Stimulated activated CD8-positive, alpha-beta memory T cell treated with anti-CD3 and anti-CD28 coated beads, Interleukin-4, amount 100 ng/mL, for 24 hours (primary cell): Measurements from ENCODE around the gene TSPAN9.

Experiments used
- DNase-seq: peaks from one replicate; pipeline ENCODE4 v3.0.0-alpha.2; 2020; ENCODE audit warnings: low read depth

Gene TSPAN9

GRCh38 chr12:3189282-3189681 lies 112.1 kb downstream of the TSPAN9 start:
- DNase-seq, result no peak

- no peak for DNase-seq
These were observed 112.9 kb downstream of the TSPAN9 start for GRCh38 chr12:3190101-3190500.

- DNase-seq, result no peak
These were observed 114.3 kb downstream of the TSPAN9 start for GRCh38 chr12:3191450-3191849.

- DNase-seq, result no peak
These were observed 115.0 kb downstream of the TSPAN9 start for GRCh38 chr12:3192221-3192620.

GRCh38 chr12:3193131-3193530 lies 116.0 kb downstream of the TSPAN9 start:
- no peak for DNase-seq

GRCh38 chr12:3193755-3194154 lies 116.6 kb downstream of the TSPAN9 start:
- no peak for DNase-seq

- no peak for DNase-seq
These were observed 118.2 kb downstream of the TSPAN9 start for GRCh38 chr12:3195337-3195736.

- DNase-seq, result no peak
These were observed 118.8 kb downstream of the TSPAN9 start for GRCh38 chr12:3195859-3196483.

GRCh38 chr12:3196488-3196887 lies 119.3 kb downstream of the TSPAN9 start:
- DNase-seq, result no peak

GRCh38 chr12:3197131-3197818 lies 120.1 kb downstream of the TSPAN9 start:
- DNase-seq, result no peak

- DNase-seq, result no peak
These were observed 122.4 kb downstream of the TSPAN9 start for GRCh38 chr12:3199551-3200031.

GRCh38 chr12:3200032-3200617 lies 122.9 kb downstream of the TSPAN9 start:
- no peak for DNase-seq

GRCh38 chr12:3200814-3201233 lies 123.6 kb downstream of the TSPAN9 start:
- no peak for DNase-seq

- DNase-seq, result no peak
These were observed 124.3 kb downstream of the TSPAN9 start for GRCh38 chr12:3201339-3202051.

GRCh38 chr12:3202096-3202495 lies 124.9 kb downstream of the TSPAN9 start:
- no peak for DNase-seq

GRCh38 chr12:3202734-3203446 lies 125.7 kb downstream of the TSPAN9 start:
- peak; percentile 42 for DNase-seq

GRCh38 chr12:3203713-3204112 lies 126.5 kb downstream of the TSPAN9 start:
- no peak for DNase-seq

GRCh38 chr12:3204143-3204542 lies 127.0 kb downstream of the TSPAN9 start:
- no peak for DNase-seq

GRCh38 chr12:3204730-3205531 lies 127.8 kb downstream of the TSPAN9 start:
- no peak for DNase-seq

GRCh38 chr12:3205742-3206519 lies 128.8 kb downstream of the TSPAN9 start:
- no peak for DNase-seq
